GM18502 (cell line): ENCODE results near the gene SLC16A10.

Experiments used
- ATAC-seq: cut with Tn5 transposase; IDR thresholded peaks from one replicate; pipeline ENCODE4 v1.9.1; 2021; ENCODE audit warnings: mild to moderate bottlenecking; ENCODE audit not compliant: unreplicated experiment, poor library complexity

SLC16A10 gene

DNA sequence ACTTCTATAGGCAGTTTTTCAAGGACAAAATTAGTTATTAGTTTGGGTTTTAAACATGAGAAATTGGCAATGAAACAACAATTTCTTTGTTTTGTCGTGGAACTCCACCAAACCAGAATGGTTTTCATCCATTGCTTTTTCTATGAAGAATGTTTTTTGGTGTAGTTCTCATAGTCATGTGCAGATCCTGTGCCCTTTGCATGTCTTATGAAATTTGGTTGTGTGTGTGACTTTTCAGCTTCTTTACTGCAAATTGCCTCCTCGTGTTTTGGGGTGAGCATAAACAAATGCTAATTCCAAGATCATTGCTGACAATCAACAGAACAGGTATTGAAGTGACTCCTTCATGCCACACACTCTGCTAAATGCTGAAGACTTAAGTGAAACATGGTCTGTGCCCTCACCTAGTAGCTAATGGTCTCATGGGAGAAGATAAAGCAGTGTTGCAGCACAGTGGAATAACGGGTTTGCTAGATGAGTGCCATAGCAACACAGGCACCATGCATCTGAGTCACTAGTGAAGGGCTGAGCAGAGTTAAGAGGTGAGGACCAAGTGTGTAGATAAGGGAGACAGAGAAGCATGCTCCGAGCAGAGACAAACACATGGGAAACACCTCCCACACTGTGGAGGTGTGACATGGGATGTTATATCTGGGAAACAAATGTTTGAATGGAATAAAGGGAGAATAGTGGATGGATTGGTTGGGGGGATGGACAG, 120.0 kb downstream of the SLC16A10 start:
- ATAC-seq = no peak

DNA sequence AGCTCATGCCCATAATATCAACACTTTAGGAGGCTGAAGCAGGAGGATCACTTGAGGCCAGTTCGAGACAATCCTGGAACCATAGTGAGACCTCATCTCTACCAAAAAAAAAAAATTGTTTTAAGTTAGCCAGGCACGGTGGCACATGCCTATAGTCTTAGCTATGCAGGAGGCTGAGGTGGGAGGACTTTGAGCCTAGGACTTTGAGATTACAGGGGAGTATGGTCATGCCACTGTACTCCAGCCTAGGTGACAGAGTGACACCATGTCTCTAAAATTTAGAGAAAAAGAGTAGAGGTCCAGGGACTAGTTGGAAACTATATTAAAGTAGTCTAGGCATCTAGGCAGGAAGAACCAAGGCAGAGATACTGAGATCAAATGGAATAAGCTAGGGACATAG, 121.6 kb downstream of the SLC16A10 start:
- no peak for ATAC-seq

DNA sequence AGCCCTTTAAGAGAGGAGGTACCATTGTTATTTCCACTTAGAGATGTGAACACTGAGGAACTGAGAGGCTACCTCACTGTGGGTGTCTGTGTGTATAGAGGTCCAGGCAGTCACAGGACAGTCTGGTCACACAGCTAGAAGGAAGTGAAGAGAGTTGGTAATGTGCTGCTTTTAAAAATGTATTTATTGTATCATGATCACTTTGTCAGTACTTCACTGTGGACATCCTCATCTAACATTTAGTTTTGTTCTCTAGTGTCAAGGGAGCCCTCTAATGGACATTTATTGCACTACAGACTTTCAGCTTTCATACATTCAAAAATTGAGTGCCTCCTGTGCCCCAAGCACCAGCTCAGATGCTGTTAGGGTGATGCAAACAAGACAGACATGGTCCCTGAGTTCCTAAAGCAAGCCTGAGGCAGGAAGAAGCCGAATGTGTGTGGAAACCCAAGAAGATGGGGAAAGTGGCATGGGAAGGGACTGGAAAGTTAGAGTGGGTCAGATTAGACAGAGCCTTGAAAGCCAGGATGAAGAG, 123.0 kb downstream of the SLC16A10 start:
- peak; percentile 50 for ATAC-seq

DNA sequence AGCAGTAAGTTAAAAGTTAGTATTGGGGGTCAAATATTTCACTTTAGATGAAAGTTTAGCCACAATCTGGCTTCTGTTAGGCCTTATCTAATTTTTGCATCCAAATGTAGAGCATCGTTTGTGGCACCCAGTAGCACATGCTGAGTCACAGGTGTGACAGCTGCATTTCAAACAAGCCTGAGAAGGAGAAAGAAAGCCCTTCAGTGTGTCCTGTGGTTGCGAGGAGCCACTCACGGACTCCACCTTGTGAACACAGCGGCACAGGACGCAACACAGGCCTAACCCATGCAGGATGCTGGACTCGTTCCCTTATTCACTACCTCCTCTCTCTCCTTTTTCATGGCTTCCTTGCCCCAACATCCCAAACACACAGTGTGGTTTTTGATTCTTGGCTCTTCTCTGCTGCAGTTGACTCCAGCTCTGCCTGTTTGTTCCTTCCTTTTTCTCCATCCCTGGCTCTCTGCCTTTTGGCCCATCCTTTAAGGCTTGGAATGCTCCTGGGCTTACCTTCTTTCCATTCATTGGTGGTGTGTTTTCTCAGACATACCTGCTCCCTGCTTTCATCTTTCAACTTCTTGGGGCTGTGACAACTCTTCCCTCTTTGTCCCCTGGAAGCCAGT, 124.2 kb downstream of the SLC16A10 start:
- ATAC-seq = no peak

DNA sequence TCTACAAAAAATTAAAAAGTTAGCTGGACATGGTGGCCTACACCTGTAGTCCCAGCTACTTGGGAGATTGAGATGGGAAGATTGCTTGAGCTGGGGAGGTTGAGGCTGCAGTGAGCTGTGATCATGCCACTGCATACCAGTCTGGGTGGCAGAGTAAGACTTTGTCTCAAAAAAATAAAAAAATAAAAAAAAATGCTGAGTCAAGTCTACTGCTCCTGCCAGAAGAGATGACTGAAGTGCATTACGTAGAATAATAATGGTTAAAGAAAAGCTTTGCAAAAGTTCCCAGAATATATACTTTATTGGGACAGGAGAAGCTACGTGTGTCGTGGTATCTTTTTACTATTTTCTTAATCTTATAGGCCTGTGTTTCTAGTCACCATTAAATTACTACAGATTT, 125.3 kb downstream of the SLC16A10 start:
- no peak for ATAC-seq

DNA sequence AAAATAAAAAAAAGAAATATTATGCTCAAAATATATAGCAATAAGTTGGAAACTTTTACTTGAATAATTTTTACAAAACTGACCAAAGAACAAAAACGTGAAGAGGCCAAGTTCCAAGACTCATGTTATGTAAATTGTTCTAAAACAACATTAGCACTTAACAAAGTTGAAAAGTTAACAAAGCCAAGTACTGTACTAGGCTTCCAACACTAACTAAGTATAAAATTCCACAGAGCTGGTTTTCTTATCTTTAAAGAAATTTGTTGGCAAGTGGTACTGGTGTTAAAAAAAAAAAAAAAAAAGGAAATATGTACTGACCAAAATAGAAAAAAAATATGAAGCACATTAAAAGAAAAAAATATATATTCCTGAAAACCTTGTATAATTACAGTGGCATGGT, 127.8 kb downstream of the SLC16A10 start:
- no peak for ATAC-seq

DNA sequence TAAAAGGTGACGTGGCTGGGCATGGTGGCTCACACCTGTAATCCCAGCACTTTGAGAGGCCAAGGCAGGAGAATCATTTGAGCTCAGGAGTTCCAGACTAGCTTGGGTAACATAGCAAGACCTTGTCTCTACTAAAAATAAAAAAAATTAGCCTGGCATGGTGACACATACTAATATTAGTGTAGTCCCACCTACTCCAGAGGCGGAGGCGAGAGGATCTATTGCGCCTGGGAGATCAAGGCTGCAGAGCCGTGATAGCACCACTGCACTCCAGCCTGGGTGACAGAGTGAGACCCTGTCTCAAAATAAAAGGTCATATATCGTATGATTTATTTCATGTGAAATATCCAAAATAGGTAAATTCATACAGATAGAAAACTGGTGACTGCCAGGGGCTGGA, 132.5 kb downstream of the SLC16A10 start:
- no peak for ATAC-seq

DNA sequence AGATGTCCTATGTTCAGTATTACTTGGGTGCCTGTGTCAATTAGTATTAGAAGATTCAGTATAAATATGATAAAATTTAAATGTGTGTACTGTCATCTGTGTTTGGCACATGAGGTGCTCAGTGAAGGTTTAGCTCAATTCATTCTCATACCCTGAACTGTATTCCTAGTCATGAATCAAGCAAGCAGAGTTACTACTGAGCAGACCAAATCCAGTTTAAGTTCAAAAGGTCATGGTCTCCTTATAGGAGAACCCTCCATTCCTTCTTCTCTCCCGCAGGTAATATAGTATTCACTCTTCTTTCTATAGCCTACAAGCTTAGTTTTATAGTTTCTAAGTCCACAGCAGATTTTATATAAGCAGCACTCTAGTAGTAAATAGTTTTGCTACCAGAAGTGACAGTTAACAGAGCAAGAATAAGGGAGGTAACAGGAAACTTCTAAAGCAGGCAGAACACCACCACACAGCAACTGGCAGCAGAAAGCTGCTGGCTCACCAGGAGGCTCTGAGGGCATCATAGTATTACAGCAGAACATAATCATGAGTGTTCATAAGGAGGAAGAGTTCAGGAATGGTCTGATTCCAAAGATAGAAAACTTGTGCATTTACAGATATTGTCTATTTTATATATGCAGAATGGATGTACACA, 133.2 kb downstream of the SLC16A10 start:
- no peak for ATAC-seq

DNA sequence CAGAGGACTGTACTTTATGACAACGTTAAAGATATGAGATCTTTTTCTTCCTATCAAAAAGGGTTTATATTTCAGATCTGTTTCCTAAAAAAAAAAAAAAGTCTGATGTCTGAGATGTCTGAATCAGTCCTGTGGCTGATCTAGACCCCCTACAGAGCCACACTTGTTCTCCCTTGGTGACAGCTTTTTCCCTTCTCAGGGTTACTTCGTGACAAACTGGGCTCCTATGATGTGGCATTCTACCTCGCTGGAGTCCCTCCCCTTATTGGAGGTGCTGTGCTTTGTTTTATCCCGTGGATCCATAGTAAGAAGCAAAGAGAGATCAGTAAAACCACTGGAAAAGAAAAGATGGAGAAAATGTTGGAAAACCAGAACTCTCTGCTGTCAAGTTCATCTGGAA, 134.5 kb downstream of the SLC16A10 start:
- no peak for ATAC-seq

DNA sequence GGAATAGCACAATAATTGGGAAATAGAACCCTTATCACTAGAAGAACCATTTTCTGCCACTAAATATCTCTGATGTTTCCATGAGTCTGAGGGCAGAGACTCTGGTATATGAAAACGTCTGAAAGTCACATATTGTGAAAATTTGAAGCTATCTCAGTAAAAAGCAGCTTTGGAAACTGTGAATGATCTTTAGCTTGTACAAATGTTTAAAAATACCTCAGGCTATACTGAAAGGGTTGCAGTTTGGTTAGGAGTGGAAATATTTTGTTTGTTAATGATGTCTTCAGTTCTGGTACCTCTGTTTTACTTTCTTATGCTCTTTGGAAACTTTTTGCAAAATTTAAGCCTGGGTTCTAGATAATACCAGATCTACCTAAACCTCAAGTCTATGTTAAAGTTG, 135.0 kb downstream of the SLC16A10 start:
- ATAC-seq = no peak

DNA sequence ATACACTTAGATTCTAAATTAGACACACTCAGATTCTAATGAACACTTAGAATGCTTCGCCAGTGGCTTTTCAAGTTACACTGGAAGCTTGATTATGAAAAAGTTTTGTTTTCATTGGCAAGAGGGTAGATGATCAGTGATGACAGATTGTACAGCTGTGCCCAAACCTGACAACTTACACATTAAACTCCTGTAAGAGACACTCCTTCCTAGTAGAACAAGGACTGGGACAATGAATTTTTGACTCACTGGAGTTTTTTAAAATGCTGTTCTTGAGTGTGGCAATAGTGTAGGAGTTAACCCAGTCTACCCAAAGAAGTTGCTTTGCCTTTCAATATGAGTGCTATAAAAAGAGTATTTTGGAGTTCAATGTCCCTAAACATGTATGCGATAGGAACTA, 140.8 kb downstream of the SLC16A10 start:
- no peak for ATAC-seq

DNA sequence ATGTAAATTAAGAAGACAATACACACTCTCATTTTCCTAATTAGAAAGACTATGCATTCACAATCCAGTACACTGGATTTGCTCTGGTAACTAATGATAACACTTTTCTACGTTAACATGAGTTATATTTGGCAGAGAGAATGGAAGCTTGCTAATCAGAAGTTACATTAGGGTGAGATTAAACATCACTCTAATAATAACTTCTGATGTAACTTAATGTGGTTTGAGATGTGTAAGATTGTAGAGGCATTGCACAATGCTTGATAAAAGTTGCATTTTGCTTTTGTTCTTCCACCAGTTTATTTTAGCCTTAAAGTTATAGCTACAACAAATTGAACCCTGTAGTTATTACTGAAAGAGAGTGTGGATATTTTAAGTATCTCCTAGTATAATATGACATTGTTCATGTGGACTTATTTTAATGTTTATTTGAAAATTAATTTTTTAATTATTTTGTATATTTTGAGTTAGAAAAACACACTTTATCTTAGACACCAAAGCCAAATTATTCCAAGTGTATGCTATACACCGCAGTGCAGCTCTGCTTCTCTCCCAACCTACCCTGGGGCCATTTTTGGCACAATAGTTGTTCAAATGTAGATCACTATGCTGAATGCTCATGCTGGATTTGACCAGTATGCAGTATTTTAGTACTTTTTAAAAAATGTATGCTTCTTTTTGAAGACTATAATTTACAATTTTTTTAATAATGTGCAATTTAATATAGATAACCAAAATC, 143.2 kb downstream of the SLC16A10 start:
- no peak for ATAC-seq

DNA sequence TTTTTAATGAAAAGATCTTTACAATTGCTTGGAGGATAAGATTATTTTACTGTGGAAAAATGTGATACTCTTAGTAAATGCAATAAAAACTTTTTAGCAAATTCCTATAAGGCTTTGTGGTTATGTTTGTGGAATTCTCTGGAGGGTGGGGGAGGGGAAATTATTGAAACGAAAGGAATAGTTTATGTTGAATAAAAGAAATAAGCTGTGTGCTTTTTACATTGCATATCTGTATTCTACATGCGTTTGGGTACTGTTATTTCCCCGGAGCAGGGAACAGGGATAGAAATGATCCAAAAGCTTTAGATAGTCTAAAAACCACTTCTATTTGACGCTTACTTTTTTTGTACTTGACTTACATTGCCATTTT, 143.8 kb downstream of the SLC16A10 start:
- no peak for ATAC-seq

DNA sequence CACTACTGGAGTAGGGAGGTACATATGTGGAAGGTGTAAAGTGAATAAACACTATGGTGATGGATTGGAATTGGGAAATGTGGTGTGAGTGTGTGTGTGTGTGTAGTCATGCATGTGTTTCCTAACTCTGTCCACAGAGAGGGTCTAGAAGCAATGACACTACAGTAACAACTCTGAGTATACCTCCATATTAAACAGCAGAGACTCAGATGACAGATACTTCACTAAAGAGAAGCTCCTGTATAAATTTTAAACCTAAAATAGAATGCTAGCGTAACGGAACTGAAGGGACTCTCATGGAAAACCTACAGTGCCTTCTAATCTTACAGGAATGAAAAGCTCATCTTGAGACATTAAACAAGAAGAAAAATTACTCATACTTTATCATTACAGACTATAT, 150.5 kb downstream of the SLC16A10 start:
- no peak for ATAC-seq

DNA sequence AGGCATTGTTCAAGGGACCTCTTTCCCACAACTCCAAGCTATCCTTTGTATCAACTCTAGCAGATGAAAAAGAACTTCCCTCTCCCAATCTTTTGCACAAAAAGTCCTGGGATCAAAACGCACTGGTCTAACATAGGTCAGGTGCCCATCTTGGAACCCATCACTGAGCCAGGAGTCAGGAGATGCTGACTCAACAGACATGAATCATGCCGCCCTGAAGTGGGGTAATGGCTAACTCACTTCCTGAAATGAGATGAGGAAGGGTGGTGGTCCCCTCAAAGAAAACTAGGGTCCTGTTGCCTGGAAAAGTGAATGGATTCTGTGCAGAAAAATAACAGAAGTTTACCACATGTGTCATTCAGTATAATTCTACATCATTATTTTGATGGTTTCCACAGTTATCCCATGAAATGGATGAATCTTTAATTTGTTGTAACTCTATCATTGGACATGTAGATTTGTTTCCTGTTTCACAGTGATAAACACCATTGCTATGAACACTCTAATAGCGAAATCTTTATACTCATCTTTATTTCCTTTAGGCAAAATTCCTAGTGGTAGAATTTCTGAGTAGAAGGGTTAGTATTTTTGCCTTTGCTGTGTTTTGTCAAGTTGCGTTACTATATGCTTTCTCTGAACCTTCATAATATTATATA, 151.3 kb downstream of the SLC16A10 start:
- ATAC-seq = no peak

DNA sequence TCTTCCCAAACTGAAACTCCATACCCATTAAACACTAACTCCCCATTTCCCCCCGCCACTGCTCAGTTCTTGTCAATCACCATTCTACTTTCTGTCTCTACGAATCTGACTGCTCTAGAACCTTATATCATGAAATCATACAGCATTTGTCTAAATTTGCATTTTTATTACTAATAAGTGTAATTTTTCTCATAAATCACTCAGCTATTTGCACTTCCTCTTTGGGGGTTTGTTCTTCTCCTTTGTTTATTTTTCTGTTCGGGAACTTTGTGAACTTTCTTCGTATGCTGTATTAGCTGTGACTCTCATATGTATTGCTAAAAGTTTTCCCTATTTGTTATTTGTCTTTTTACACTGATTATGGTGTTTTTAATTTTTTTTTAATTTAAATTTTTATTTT, 152.2 kb downstream of the SLC16A10 start:
- ATAC-seq = no peak

DNA sequence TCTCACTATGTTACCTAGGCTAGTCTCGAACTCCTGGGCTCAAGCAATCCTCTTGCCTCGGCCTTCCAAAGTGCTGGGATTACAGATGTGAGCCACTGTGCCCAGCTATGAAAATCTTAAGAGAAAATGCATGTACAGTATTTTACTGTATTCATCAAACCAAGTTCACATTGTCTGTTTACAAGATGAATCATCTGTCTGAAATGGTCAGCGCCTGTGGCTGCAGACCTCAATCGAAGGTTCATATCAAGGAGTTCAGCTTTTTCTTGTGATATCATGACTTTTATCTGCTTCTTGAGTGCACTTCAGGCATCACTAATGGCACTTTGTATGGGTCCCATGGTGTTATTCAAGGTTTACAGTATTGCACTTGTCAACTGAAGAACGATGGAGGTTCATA, 155.1 kb downstream of the SLC16A10 start:
- ATAC-seq = no peak

DNA sequence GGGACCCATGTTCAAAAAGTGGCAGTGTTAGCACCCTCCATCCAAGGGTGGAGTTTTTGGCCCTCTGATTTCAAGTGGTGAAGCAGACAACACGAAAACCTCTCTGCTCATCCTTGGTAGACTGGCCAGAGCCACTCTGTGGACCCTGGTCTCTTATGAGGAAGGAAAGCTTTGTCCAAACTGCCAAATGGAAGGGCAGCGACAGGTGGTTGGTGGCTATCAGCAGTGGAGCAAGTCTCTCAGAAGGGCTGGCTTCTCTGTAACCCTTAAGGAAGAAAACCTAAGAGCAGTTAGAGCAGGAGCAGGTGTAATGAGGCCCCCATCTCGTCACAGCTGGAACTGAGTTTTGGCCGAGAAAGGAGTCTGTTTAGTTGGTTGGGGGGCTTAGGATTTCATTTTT, 155.8 kb downstream of the SLC16A10 start:
- ATAC-seq = no peak

DNA sequence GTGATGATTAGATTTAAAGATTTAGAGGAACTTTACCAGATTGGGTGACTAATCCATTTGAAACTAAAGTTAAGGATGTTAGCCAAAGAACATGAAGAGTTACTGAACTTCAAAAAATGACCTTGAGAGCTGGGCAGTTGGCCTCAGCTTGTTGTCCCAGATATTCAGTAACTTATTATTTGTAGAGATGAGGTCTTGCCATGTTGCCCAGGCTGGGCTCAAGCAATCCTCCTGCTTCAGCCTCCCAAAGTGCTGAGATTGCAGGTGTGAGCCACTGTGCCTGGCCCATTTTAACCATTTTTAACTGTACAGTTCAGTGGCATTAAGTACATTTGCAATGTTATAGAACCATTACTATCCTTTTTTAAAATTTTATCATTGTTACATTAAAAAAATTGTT, 161.5 kb downstream of the SLC16A10 start:
- no peak for ATAC-seq

DNA sequence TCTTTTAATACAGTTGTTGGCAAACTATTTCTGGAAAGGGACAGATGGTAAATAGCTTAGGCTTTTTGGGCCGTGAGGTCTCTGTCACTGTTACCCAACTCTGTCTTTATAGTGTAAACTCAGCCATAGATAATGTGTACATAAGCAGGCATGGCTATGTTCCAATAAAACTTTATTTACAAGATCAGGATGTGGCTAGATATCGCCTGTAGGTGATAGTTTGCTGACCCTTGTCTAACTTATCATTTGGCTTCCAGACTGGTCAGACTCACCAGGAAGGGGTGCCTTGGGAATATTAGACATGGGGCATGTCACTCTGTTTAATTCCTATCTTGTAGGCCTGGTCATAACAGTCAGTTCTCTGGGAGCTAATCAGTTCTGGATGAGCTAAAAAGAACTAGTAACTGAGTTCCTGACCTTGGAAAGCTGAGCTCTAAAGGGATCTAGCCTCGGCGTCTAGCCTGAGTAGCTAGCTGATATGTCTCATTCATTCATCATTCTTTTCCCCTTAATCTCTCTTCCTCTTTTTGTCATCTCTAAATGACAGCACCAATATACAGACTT, 163.6 kb downstream of the SLC16A10 start:
- no peak for ATAC-seq
